K562 (cell line): ENCODE data around the gene CABP4. TPM values are rescaled to one million over a fixed set of nuclear protein-coding genes. Genes with fewer than 3 reads are reported as not detected.

Experiments used
- ATAC-seq: fragments of 200-7000 bp; cut with Tn5 transposase; 3 replicates; pipeline ENCODE4 v1.9.1; 2020; ENCODE audit warnings: moderate library complexity
- BruUV-seq: library from RNA; stranded (reverse); fragments of 400-500 nt; replicated peaks from 2 replicates; lab custom pipeline; 2021; lab: Mats Ljungman, UMichigan
- CTCF ChIA-PET: fragments of 300-600 bp; formaldehyde crosslinking; extraction: SDS; loops from one replicate; lab custom pipeline; 2021; ENCODE audit warnings: low intra/inter-chr PET ratio; lab: Yijun Ruan, JAX
- POLR2A ChIA-PET: fragments of 300-600, 350-650 bp; sonication (Branson Sonifier 250); formaldehyde crosslinking; extraction: SDS; loops from one replicate; lab custom pipeline; 2021; ENCODE audit warnings: antibody characterized with exemption, inconsistent platforms; lab: Yijun Ruan, JAX
- DNase-seq, 4 experiments: peaks; one replicate each; pipeline versions ENCODE4 v3.0.0 to v3.0.0-alpha.2; 2011 to 2018; ENCODE audit warnings: low spot score in 3 of 4, mixed read lengths in 3 of 4; ENCODE audit errors: extremely low read depth in 1 of 4
- FAIRE-seq: peaks from 2 replicates; lab custom pipeline; 2011; peaks lifted over from hg19 to GRCh38; lab: Jason Lieb, UNC
- H2AFZ ChIP-seq: 2 replicates; pipeline ENCODE4 v1.6.0; 2011; ENCODE audit warnings: low read depth, low read length, control low read depth, inconsistent platforms
- H3K27ac ChIP-seq: fragments of 200-600 bp; 3 replicates; pipeline ENCODE4 v1.8.0; 2011; ENCODE audit warnings: low read depth, mild to moderate bottlenecking, control low read depth, inconsistent platforms, low read length, moderate library complexity, mixed read lengths; ENCODE audit errors: extremely low read depth
- H3K27me3 ChIP-seq, 2 experiments: fragments of 300-600 bp in 1 of 2; 2 replicates in 1 of 2; 3 replicates in 1 of 2; pipeline versions ENCODE4 v1.6.0 to v1.8.0; 2011; ENCODE audit warnings: inconsistent platforms in 2 of 2, low read length in 2 of 2, mild to moderate bottlenecking in 1 of 2, mixed read lengths in 1 of 2, moderate library complexity in 1 of 2; ENCODE audit not compliant: control insufficient read depth in 2 of 2, insufficient read depth in 2 of 2
- H3K36me3 ChIP-seq: fragments of 300-600 bp; 3 replicates; pipeline ENCODE4 v1.8.0; 2011; ENCODE audit warnings: mild to moderate bottlenecking, low read length, inconsistent platforms; ENCODE audit not compliant: control insufficient read depth, insufficient read depth
- H3K4me1 ChIP-seq, 2 experiments: fragments of 200-600 bp in 1 of 2; replicated peaks in 1 of 2; 2 replicates in 1 of 2; 3 replicates in 1 of 2; pipeline versions ENCODE4 v1.5.1 to v1.8.0; 2011; ENCODE audit warnings: inconsistent platforms in 2 of 2, low read length in 2 of 2, mild to moderate bottlenecking in 1 of 2, mixed read lengths in 1 of 2, moderate library complexity in 1 of 2; ENCODE audit not compliant: control insufficient read depth in 2 of 2, insufficient read depth in 2 of 2
- H3K4me2 ChIP-seq: 2 replicates; pipeline ENCODE4 v1.6.1; 2011; ENCODE audit warnings: low read length, control low read depth, inconsistent platforms, mixed read lengths; ENCODE audit not compliant: insufficient read depth
- H3K4me3 ChIP-seq: fragments of 200-600 bp; sonication (generic), shearing (Covaris generic); 2 replicates; pipeline ENCODE4 v1.5.1; 2016; ENCODE audit warnings: control low read depth, inconsistent platforms
- H3K79me2 ChIP-seq: fragments of 200-600 bp; 3 replicates; pipeline ENCODE4 v1.8.0; 2011; ENCODE audit warnings: low read length, inconsistent platforms; ENCODE audit not compliant: control insufficient read depth, insufficient read depth
- H3K9ac ChIP-seq, 2 experiments: 2 replicates each; pipeline versions ENCODE4 v1.6.0 to v1.6.1; 2011; ENCODE audit warnings: low read depth in 2 of 2, low read length in 2 of 2, control low read depth in 1 of 2, inconsistent platforms in 1 of 2, mild to moderate bottlenecking in 1 of 2, mixed read lengths in 1 of 2; ENCODE audit not compliant: insufficient read depth in 1 of 2
- H3K9me1 ChIP-seq: one replicate; pipeline ENCODE4 v1.6.0; 2011; ENCODE audit warnings: inconsistent platforms, mild to moderate bottlenecking, low read length, moderate library complexity; ENCODE audit not compliant: control insufficient read depth, insufficient read depth
- H3K9me3 ChIP-seq: replicated peaks from 2 replicates; pipeline ENCODE4 v1.5.1; 2011; ENCODE audit warnings: low read depth, low read length, inconsistent platforms; ENCODE audit not compliant: control insufficient read depth, insufficient read depth
- H4K20me1 ChIP-seq: replicated peaks from 2 replicates; pipeline ENCODE4 v1.6.1; 2011; ENCODE audit warnings: low read length, inconsistent platforms, mixed read lengths; ENCODE audit not compliant: control insufficient read depth, insufficient read depth
- FOXJ3 ChIP-seq: sonication (generic); formaldehyde crosslinking; IDR thresholded peaks from 2 replicates; pipeline ENCODE4 v1.4.0; 2020; ENCODE audit warnings: mild to moderate bottlenecking, missing genetic modification reagents
- GATAD2B ChIP-seq: fragments of 450-650 bp; IDR thresholded peaks from 2 replicates; pipeline ENCODE4 v1.6.1; 2017; ENCODE audit warnings: mild to moderate bottlenecking, borderline replicate concordance
- POLR2G ChIP-seq: fragments of 200-400 bp; formaldehyde crosslinking; IDR thresholded peaks from 2 replicates; pipeline ENCODE4 v1.6.1; 2017; ENCODE audit warnings: low read depth, mild to moderate bottlenecking, antibody characterized with exemption, low read length, moderate library complexity
- RBFOX2 ChIP-seq: fragments of 200-400 bp; formaldehyde crosslinking; IDR thresholded peaks from 2 replicates; pipeline ENCODE4 v1.6.1; 2017; ENCODE audit warnings: low read depth, mild to moderate bottlenecking, low read length, moderate library complexity
- RBM15 ChIP-seq: fragments of 200-400 bp; formaldehyde crosslinking; IDR thresholded peaks from 2 replicates; pipeline ENCODE4 v1.6.1; 2018; ENCODE audit warnings: mild to moderate bottlenecking, low read length, moderate library complexity; ENCODE audit not compliant: insufficient read depth
- SMAD3 ChIP-seq: fragments of 450-650 bp; formaldehyde crosslinking; conservative IDR thresholded peaks from 2 replicates; pipeline ENCODE4 v1.4.0; 2020; ENCODE audit warnings: mild to moderate bottlenecking
- ZFP30 ChIP-seq: fragments of 250-450 bp; sonication (Bioruptor Pico); IDR thresholded peaks from 2 replicates; pipeline ENCODE4 v1.8.0; 2022; ENCODE audit warnings: moderate library complexity, mild to moderate bottlenecking, inconsistent platforms, borderline replicate concordance
- WGBS: fragments of 100-300 bp; shearing (Covaris generic); methylation state at CpG from one replicate; pipeline ENCODE4 v1.1.6; 2016; ENCODE audit warnings: low coverage, mixed read lengths; ENCODE audit not compliant: insufficient coverage; ENCODE audit errors: missing lambda C conversion rate; 5-methylcytosine and 5-hydroxymethylcytosine counted together
- in situ Hi-C: fragments of 300-500 bp; cut with MboI; formaldehyde crosslinking; loops from 4 replicates; pipeline ENCODE4 v1.15.0; 2018; ENCODE audit warnings: inconsistent platforms, mixed read lengths
- intact Hi-C: fragments of 100-400 bp; cut with micrococcal nuclease; formaldehyde crosslinking; loops from 2 replicates; pipeline ENCODE4 v1.14.2; 2022
- polyA plus RNA-seq, 8 experiments: library from polyadenylated mRNA; depleted of rRNA in 4 of 8; stranded (reverse) in 5 of 8; unstranded in 3 of 8; fragments of >200 nt; fragmentation: Nextera tagmentation in 2 of 8; fragmentation: Illumina TruSeq in 1 of 8; extraction: Ambion mirVana in 2 of 8; extraction: Trizol in 1 of 8; gene quantifications; 2 replicates each; pipeline versions ENCODE4 v1.2.1 to v1.2.3, GENCODE V29; 2011 to 2014; ENCODE audit warnings: inconsistent platforms in 1 of 8, missing spikeins in 1 of 8
- total RNA-seq, 7 experiments: library from RNA; depleted of rRNA in 6 of 7; stranded (reverse); fragments of >200 nt in 6 of 7; fragmentation: Illumina TruSeq in 2 of 7; extraction: Trizol in 2 of 7; gene quantifications; 2 replicates each; pipeline versions ENCODE4 v1.2.1 to v1.2.3, GENCODE V29; 2011 to 2021; ENCODE audit warnings: low replicate concordance in 1 of 7

CABP4 gene
- total and polyA plus RNA-seq, 9 of the 15 experiments (the other 6 are each of a cell fraction or from before 2014, with no cell fraction given), result 0.11 TPM; not detected in 8

DNA sequence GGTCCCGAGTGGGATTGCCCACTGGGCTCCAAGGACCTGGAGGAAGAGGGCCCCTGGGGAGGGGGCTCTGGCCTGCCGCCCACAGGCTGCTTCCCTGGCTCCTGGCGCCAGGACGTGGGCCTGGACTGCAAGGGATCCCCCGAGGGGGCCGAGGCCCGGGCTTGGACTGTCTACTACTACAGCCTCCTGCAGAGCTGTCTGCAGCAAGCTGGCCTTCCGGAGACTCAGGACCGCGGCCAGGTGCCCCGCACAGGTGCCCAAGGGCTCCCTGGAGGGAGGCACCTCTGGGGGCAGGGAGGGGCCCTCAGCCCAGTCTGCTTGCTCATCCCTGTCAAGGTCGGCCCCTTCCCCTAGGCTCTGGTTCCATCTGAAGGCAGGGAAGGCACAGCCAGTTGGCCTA is 37.7 kb upstream of the CABP4 start:
- H3K4me3 ChIP-seq, result no peak overlapping the region
- H2AFZ ChIP-seq, result no peak overlapping the region
- H3K9me3 ChIP-seq, result no peaks in the 10 kb centered on the region
- no peaks in the 10 kb centered on the region for H3K27me3 ChIP-seq
- peak overlapping the region in 1 of 2 experiments; percentile 1; a peak in 2 of 4 replicates for H3K9ac ChIP-seq
- no peak overlapping the region for H3K27ac ChIP-seq
- H3K9me1 ChIP-seq, result no peaks in the 10 kb centered on the region
- peaks cover 8% of the 10 kb centered on the region; the same call in 1 of the 3 replicates for H3K79me2 ChIP-seq
- CTCF ChIA-PET, result no interaction called here
- intact Hi-C loops, result no loop called here
- WGBS, result 60% methylated on average over 10 of the region's 12 CpGs
- no peak for TF ChIP-seq SMAD3 (CRISPR knock-in tag)
- 0 out of 2 replicates have a peak, but pooled peaks have one; percentile 19 for TF ChIP-seq POLR2G
- TF ChIP-seq GATAD2B, result no peak
- TF ChIP-seq FOXJ3 (CRISPR knock-in tag), result no peak
- no peak for TF ChIP-seq ZFP30
- 0 out of 2 replicates have a peak, but pooled peaks have one; percentile 13 for TF ChIP-seq RBFOX2
- TF ChIP-seq RBM15, result no peak
- TF ChIP-seq, all 486 proteins: peak for 2
- H3K36me3 ChIP-seq, result no peaks in the 10 kb centered on the region
- H4K20me1 ChIP-seq, result no peaks in the 10 kb centered on the region; the same call in 1 of the 2 replicates
- peaks cover 15 to 70% of the 10 kb centered on the region in 2 experiments for H3K4me1 ChIP-seq
- FAIRE-seq, result no peak
- in situ Hi-C loops, result no loop called here
- H3K4me2 ChIP-seq, result no peak overlapping the region
- POLR2A ChIA-PET, result interaction anchor here (0.7 to 2.3 kb wide), 4 partner anchors 9 to 621 kb away, joined by 3 to 8 read pairs (median 5); partner anchors contain the start of gene PPP1CA
- no TSS peak for BruUV-seq
- no peak for DNase-seq
- ATAC-seq, result no peak
